ENCODE measurements around the gene DCAF8.

Gene DCAF8

GRCh38 chr1:160282807-160283206 is 20.5 kb upstream of the DCAF8 start:
- TF ChIP-seq CTCF (IDR thresholded peaks at IDR 0.05; ENCODE audit: insufficient read depth, missing control alignments): no peak
- FAIRE-seq (no peak), DNase-seq (ENCODE audit: insufficient read length, low spot score) (no peak)

- DNase-seq (ENCODE audit: insufficient read length, low spot score) (no peak), FAIRE-seq (no peak)
- no peak for TF ChIP-seq CTCF (IDR thresholded peaks at IDR 0.05; ENCODE audit: insufficient read depth, missing control alignments)
Observed at GRCh38 chr1:160277987-160278386, 15.6 kb upstream of the DCAF8 start.

- no peak for FAIRE-seq
- no peak for TF ChIP-seq CTCF (IDR thresholded peaks at IDR 0.05; ENCODE audit: insufficient read depth, missing control alignments)
Observed at GRCh38 chr1:160277330-160277729, 15.0 kb upstream of the DCAF8 start.

GRCh38 chr1:160271025-160271424 is 8.7 kb upstream of the DCAF8 start:
- FAIRE-seq: no peak
- TF ChIP-seq CTCF (IDR thresholded peaks at IDR 0.05; ENCODE audit: insufficient read depth, missing control alignments): no peak
- no peak for DNase-seq (ENCODE audit: insufficient read length, low spot score)

More at GRCh38 chr1:160277330-160277729, 15.0 kb upstream of the DCAF8 start:
- no peak for DNase-seq (ENCODE audit: insufficient read length, low spot score)

- no peak for DNase-seq (ENCODE audit: insufficient read length, low spot score)
- no peak for FAIRE-seq
- TF ChIP-seq CTCF (IDR thresholded peaks at IDR 0.05; ENCODE audit: insufficient read depth, missing control alignments): no peak
Observed at GRCh38 chr1:160267284-160267991, 5.1 kb upstream of the DCAF8 start.

GRCh38 chr1:160264795-160265307 is 2.5 kb upstream of the DCAF8 start:
- DNase-seq (ENCODE audit: insufficient read length, low spot score): no peak
- TF ChIP-seq CTCF (IDR thresholded peaks at IDR 0.05; ENCODE audit: insufficient read depth, missing control alignments): no peak
- no peak for FAIRE-seq

- FAIRE-seq: no peak
- TF ChIP-seq CTCF (IDR thresholded peaks at IDR 0.05; ENCODE audit: insufficient read depth, missing control alignments): no peak
- no peak for DNase-seq (ENCODE audit: insufficient read length, low spot score)
Observed at GRCh38 chr1:160261556-160261892, 825 bp downstream of the DCAF8 start.

Measured in D721Med (cell line).